Loucy (cell line): ENCODE results near the gene PAEP.

Experiments
- H2AFZ ChIP-seq: fragments of 200-600 bp; sonication (generic); 2 replicates; pipeline ENCODE4 v1.6.0; 2016; ENCODE audit warnings: antibody characterized with exemption, mild to moderate bottlenecking, low read length, moderate library complexity
- H3F3A ChIP-seq: fragments of 200-600 bp; 2 replicates; pipeline ENCODE4 v1.6.0; 2016; ENCODE audit warnings: antibody characterized with exemption, low read depth, mild to moderate bottlenecking
- H3K27me3 ChIP-seq: fragments of 200-600 bp; sonication (generic); 2 replicates; pipeline ENCODE4 v1.6.1; 2014; ENCODE audit warnings: low read length, mild to moderate bottlenecking; ENCODE audit not compliant: insufficient read depth, poor library complexity, severe bottlenecking
- H3K36me3 ChIP-seq: fragments of 200-600 bp; sonication (generic); 2 replicates; pipeline ENCODE4 v1.6.1; 2016; ENCODE audit warnings: low read length; ENCODE audit not compliant: insufficient read depth
- H3K4me1 ChIP-seq: fragments of 200-600 bp; sonication (generic); 2 replicates; pipeline ENCODE4 v1.5.1; 2014; ENCODE audit warnings: low read length, mild to moderate bottlenecking; ENCODE audit not compliant: insufficient read depth, poor library complexity, severe bottlenecking
- H3K4me2 ChIP-seq: fragments of 200-600 bp; sonication (generic); 2 replicates; pipeline ENCODE4 v1.6.0; 2014; ENCODE audit warnings: antibody characterized with exemption, low read length, low read depth, mild to moderate bottlenecking; ENCODE audit not compliant: poor library complexity, severe bottlenecking
- H3K4me3 ChIP-seq: fragments of 200-600 bp; sonication (generic); 2 replicates; pipeline ENCODE4 v1.5.1; 2014; ENCODE audit warnings: low read length, mild to moderate bottlenecking, mixed read lengths; ENCODE audit not compliant: poor library complexity, severe bottlenecking
- H3K79me2 ChIP-seq: fragments of 200-600 bp; sonication (generic); 2 replicates; pipeline ENCODE4 v1.6.1; 2014; ENCODE audit warnings: low read length; ENCODE audit not compliant: insufficient read depth
- H3K9ac ChIP-seq: fragments of 200-600 bp; sonication (generic); 2 replicates; pipeline ENCODE4 v1.6.0; 2014; ENCODE audit warnings: mild to moderate bottlenecking, low read depth, low read length, moderate library complexity; ENCODE audit not compliant: poor library complexity, severe bottlenecking
- H3K9me2 ChIP-seq: fragments of 200-600 bp; sonication (generic); replicated peaks from 2 replicates; pipeline ENCODE4 v1.6.1; 2016; ENCODE audit warnings: low read depth, low read length, mixed read lengths
- H3K9me3 ChIP-seq: fragments of 200-600 bp; sonication (generic); 2 replicates; pipeline ENCODE4 v1.6.1; 2014; ENCODE audit warnings: mild to moderate bottlenecking, antibody characterized with exemption, low read length, low read depth; ENCODE audit not compliant: insufficient read depth
- H4K20me1 ChIP-seq: fragments of 200-600 bp; sonication (generic); 2 replicates; pipeline ENCODE4 v1.6.0; 2014; ENCODE audit warnings: antibody characterized with exemption, low read length, mild to moderate bottlenecking; ENCODE audit not compliant: insufficient read depth, poor library complexity, severe bottlenecking
- CTCF ChIP-seq: fragments of 200-600 bp; sonication (generic); conservative IDR thresholded peaks from 2 replicates; pipeline ENCODE4 v1.5.1; 2014; ENCODE audit warnings: mild to moderate bottlenecking, antibody characterized with exemption, low read length
- EZH2phosphoT487 ChIP-seq: fragments of 200-600 bp; IDR thresholded peaks from 2 replicates; pipeline ENCODE4 v1.6.1; 2018; ENCODE audit warnings: antibody characterized with exemption, mild to moderate bottlenecking, moderate library complexity, borderline replicate concordance

PAEP gene

GRCh38 chr9:135583688-135584011, 22.1 kb downstream of the PAEP start:
- Histone ChIP-seq H3K4me1 (no peaks in the 10 kb centered on the region), H2AFZ (no peak overlapping the region), H3K4me2 (no peak overlapping the region), H3K79me2 (no peaks in the 10 kb centered on the region), H3K4me3 (no peak overlapping the region), H3K27me3 (no peaks in the 10 kb centered on the region), H3K9ac (no peak overlapping the region), H3K36me3 (no peaks in the 10 kb centered on the region), H4K20me1 (no peaks in the 10 kb centered on the region), H3F3A (no peaks in the 10 kb centered on the region), H3K9me3 (peaks cover 6% of the 10 kb centered on the region; the same call in 1 of the 2 replicates), H3K9me2 (no peaks in the 10 kb centered on the region)
- TF ChIP-seq CTCF (no peak), EZH2phosphoT487 (no peak)

DNA sequence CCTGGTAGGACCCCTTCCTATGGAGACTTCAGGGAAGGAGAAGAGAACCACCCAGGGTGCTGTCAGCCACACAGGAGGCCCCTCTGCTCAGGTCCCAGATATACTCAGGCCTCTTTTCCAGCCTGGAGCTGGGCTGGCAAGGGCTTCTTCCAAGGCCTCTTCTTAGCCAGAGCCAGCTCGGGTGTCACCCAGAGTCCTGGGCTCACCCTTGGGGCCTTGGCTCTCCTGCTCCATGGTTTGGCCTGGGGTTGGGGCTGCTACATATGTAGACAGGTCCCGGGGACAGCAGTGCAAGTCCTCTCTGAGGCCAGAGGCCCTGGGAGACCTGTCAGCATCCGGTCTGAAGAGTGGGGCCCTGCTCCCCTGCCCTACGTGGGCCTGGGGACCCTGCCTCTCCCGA, 22.8 kb downstream of the PAEP start:
- Histone ChIP-seq H3K4me2 (no peak overlapping the region), H3K4me1 (no peaks in the 10 kb centered on the region), H3K9ac (no peak overlapping the region), H3K27me3 (no peaks in the 10 kb centered on the region), H3K79me2 (no peaks in the 10 kb centered on the region), H3K4me3 (no peak overlapping the region), H3K36me3 (no peaks in the 10 kb centered on the region), H3K9me2 (no peaks in the 10 kb centered on the region), H4K20me1 (no peaks in the 10 kb centered on the region), H3K9me3 (peaks cover 6% of the 10 kb centered on the region; the same call in 1 of the 2 replicates), H2AFZ (no peak overlapping the region), H3F3A (no peaks in the 10 kb centered on the region)
- TF ChIP-seq EZH2phosphoT487 (no peak), CTCF (no peak)

DNA sequence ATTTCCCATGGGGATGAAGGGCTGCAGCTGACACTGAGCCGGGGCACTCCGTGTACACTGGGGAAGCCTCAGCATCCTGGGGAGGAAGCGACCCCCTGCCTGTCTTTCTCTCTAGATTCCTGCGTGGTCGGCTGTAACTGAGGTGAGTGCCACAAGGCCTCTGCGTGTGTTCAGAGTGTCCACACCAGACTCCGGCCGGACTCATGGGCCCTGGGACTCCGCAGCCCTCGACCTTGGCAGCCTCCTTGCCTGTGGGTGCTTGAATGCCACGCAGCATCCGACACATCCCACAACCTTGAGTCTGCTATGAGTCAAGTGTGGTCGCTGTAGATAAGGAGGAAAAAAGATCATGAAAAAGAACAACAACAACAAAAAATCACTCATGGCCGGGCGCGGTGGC, 23.4 kb downstream of the PAEP start:
- H3K9me2 ChIP-seq: no peaks in the 10 kb centered on the region
- no peaks in the 10 kb centered on the region for H4K20me1 ChIP-seq
- H3K4me2 ChIP-seq: no peak overlapping the region
- H3K9ac ChIP-seq: no peak overlapping the region
- H3K4me3 ChIP-seq: no peak overlapping the region
- no peak overlapping the region for H2AFZ ChIP-seq
- H3K4me1 ChIP-seq: no peaks in the 10 kb centered on the region
- H3K36me3 ChIP-seq: no peaks in the 10 kb centered on the region
- peaks cover 6% of the 10 kb centered on the region; the same call in 1 of the 2 replicates for H3K9me3 ChIP-seq
- H3K27me3 ChIP-seq: no peaks in the 10 kb centered on the region
- H3K79me2 ChIP-seq: no peaks in the 10 kb centered on the region
- H3F3A ChIP-seq: no peaks in the 10 kb centered on the region
- TF ChIP-seq CTCF (no peak), EZH2phosphoT487 (no peak)
